Central memory CD4-positive, alpha-beta T cell (primary cell): Measurements from ENCODE around the gene PCDH10.

ENCODE experiments used
- DNase-seq: peaks from one replicate; pipeline ENCODE4 v3.0.0; 2022
- total RNA-seq, 3 experiments: gene quantifications; one replicate each; lab custom pipeline; 2026; lab: John Stamatoyannopoulos, UW

Gene PCDH10, protein sequence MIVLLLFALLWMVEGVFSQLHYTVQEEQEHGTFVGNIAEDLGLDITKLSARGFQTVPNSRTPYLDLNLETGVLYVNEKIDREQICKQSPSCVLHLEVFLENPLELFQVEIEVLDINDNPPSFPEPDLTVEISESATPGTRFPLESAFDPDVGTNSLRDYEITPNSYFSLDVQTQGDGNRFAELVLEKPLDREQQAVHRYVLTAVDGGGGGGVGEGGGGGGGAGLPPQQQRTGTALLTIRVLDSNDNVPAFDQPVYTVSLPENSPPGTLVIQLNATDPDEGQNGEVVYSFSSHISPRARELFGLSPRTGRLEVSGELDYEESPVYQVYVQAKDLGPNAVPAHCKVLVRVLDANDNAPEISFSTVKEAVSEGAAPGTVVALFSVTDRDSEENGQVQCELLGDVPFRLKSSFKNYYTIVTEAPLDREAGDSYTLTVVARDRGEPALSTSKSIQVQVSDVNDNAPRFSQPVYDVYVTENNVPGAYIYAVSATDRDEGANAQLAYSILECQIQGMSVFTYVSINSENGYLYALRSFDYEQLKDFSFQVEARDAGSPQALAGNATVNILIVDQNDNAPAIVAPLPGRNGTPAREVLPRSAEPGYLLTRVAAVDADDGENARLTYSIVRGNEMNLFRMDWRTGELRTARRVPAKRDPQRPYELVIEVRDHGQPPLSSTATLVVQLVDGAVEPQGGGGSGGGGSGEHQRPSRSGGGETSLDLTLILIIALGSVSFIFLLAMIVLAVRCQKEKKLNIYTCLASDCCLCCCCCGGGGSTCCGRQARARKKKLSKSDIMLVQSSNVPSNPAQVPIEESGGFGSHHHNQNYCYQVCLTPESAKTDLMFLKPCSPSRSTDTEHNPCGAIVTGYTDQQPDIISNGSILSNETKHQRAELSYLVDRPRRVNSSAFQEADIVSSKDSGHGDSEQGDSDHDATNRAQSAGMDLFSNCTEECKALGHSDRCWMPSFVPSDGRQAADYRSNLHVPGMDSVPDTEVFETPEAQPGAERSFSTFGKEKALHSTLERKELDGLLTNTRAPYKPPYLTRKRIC
- 0 reads per million in 3 experiments for total RNA-seq

DNA sequence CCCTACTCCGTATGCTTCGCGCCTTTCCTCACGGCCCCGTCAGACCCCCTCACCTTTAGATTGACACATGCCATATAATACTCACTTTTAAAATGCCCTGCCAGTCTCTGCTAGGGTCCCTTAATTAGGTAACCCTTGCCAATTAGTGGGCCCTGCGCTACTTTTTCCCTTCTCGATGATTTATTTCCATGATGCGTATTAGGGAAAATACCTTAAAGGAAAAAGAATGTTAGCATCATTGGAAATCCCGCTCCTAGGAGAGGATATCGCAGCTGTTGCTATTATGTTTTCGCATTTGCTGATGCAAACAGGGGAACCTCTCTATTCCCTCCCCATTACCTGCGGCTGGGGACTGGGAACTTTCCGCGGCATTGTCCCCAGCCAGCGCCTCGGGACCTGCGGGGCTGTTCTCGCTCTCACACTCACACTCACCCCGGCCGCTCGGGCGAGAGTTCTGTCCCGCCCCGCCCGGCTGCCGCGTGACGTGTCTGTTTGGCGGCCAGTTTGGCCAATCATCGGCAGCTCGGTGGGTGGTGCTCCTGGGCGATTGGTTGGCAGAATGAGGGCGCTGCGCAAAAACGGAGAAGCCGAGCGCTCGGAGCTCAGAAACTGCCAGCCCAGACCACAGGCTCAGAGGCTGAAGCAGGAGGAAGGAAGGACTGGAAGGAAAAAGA lies at the start of gene PCDH10:
PCDH10 (plus strand) TSS at position 605 of the 674 bp plus-strand sequence. CDS start 847 bp downstream, outside the sequence.
- DNase-seq: no peak

DNA sequence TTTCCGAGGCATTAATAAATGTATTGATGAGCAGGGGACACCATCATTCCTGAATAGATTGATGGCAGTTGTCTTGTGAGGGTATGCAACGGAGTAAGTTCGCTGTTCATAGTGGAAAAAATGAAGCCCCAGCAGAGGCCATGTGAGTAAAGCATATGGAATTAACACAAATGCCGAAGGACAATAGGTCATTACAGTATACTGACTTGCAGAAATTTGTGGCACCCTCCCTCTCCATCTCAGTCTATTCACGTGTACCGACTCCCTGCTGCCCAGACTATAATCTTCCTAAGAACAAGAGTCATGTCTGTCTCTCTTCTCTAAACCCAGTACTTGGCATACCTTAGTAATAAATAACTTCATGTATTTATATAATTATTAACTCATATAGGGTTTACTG lies 47.1 kb upstream of the PCDH10 start:
- DNase-seq: no peak

DNA sequence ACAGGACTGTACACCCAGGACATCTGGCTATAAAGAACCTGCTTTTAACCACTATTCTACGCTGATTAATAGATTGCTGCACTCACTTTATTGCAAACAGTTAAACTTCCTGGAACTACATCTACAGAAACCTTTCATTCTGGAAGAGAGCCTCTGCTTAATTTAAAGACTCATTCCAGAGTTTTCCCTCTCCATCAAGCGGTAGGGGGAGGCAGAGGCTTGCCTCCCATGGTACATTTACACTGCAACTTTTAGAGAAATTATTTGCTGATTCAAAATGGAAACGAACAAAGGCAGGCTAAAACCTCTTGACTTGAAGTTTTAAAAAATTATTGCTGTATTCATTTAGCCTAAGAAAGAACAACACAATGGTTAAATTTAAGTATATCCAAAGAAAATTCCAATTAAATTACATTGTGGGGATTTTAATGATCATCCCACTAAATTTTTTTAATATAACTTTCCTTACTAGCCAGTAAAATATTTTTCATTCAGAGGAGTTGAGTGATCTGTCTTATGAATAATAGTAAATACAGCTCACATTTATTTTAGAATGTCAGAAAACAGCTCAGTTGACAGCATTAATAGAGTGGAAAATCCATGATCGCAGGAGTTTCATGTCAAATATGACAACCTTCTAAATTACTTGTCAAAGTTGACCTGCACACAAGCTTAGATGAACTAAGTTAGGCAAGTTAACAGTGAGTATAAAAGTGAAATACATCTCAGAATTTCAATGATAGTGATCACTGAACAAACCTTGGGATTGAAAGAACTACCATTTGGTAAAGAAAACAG lies 46.3 kb upstream of the PCDH10 start:
- no peak for DNase-seq

DNA sequence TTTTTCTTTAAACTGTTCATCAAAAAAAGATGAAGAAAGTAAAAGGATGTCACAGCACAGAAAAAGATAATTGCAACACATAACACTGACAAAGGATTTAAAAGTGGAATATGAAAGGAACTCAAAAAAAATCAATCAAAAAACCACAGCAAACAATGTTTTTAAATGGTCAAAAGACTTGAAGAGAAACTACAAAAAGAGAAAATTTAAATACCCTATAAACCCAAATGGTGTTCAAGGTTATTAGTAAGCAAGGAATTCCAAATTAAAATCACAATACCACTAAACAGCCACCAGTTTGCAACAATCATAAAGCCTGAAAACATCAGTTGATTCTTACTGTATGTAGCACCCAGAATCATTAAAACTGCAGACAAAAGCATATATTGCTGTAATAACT lies 36.5 kb upstream of the PCDH10 start:
- DNase-seq: no peak

DNA sequence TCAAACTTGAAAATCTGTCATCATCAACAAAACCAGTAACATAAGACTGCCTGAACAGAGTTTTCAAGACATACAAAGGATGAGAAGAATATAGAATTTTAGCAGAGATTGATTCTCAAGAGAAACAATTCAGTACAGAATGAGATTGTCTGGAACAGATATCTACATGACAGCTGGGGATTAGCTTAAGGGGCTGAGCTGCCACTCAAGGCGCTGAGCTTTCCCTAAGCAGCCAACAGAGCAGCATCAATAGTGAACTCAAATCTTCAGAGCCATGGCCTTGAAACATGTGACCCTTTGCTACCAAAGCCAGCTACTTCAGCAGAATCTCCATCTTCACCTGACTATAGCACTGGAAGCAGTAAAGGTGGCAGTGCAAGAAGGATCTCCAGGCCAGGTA lies 24.3 kb upstream of the PCDH10 start:
- no peak for DNase-seq

DNA sequence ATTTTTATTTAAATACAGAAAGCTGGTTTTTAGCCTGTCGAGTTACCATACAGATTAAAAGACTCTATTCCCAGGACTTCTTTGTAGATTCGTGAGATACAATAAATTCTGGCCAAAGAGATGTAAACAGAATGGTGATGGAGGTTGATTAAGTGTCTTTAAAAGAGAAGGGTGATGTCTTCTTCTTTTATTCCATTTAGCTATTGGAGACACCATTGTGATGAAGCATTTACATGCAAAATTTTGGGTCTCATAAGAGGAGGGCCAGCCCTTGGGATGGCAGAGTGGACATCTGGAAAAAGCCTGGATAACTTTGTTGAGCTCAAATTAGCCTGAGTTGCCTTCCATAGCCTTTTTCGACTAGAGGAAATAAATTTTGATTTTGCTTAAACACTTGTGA lies 21.6 kb upstream of the PCDH10 start:
- no peak for DNase-seq

DNA sequence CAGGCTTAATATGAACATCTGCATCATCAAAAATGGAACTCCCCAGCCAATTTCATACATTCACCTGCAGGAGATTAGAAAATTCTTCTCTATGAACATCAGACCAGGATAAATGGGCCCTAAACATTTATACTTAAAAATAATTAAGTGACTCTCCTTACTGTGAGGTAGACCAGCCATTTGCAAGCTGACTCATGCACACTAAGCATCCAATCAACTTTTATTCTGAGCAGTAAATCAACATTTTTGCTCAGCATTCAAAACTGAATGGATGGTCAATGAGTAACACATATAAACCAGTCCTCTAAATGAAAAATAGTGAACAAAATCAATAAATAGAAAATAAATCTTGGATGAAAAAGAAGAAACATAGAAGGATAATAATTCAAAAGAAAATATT lies 19.9 kb upstream of the PCDH10 start:
- DNase-seq: no peak

DNA sequence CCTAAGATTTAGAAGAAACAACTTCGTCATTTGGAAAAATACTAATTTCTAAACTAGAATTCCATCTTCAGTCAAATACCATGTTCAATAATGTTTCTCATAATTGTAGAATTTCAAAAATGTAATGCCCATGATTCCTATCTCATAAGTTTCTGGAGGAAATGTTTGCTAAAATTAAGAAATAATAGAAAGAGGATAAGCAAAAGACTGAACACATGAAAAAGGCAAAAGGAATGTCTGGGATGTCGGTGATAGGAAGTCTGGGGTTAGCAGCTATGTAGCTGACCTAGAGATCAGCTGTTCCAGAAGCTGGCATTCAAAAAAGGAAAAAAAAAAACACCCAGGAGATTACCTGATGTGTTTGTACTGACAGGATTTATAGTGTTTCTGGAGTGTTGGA lies 18.9 kb upstream of the PCDH10 start:
- DNase-seq: no peak

DNA sequence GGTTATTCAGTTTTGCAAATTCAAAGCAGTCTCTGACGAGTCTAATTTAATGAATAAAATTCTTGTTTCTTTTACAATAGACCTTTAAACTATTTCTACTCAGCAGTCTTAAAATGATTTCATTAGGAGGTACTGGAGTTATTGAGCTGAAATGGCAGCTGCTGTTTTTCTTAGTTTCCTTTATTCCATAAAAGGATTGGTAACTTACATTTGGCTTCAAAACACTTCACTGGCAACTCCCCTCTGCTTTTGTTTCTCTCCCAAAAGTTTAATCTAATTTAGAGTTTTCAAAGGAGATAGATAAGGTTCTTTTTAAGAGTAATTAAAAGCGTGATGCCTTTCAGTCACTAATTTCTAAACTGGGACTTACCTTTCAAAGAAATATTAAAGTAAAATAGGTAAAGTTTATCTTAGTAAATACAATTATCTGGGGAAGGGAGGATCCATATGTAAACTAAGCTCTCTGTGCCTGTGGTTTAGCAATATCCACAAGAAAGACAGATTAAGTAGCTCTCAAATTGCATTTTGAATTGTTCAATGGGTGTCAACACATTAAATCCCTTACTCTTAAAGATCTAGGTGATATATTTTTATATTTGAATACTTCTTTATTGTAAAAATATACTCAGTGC lies 17.1 kb upstream of the PCDH10 start:
- DNase-seq: no peak

DNA sequence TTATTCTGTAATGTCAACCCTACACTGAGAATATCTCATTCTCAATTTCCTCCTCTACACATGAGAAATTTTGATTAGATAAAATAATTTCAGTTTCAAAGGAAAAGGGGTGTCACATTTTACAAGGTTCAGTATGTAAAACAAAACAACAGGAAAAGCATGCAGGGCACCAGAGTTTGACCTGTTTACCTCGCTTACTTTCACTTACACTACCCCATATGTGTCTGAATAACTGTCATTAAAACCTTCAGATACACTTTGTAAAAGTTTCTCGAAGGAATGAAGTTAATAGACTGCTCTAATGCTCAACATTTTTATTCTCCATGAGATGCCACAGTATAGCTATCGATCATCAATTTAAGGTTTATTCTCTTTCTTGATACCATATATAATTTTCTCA lies 12.3 kb upstream of the PCDH10 start:
- DNase-seq: no peak

DNA sequence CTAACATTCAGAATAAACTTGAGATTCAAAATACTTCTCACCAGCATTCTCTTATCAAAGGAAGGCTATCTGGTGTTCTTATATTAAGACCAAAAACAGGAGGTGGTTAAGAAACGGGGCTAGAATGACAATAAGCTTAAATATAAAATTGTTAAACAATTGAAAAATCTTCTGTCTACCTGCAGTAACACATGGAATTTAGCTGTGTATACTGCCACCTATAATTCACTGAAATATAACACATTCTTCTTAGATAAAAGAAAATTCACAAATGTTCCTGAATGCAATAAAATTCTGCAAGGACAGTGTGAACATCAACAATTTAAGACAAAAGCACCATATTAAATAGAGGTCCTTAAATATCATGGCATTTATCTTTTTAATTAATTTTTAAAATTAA lies 11.5 kb upstream of the PCDH10 start:
- DNase-seq: no peak

DNA sequence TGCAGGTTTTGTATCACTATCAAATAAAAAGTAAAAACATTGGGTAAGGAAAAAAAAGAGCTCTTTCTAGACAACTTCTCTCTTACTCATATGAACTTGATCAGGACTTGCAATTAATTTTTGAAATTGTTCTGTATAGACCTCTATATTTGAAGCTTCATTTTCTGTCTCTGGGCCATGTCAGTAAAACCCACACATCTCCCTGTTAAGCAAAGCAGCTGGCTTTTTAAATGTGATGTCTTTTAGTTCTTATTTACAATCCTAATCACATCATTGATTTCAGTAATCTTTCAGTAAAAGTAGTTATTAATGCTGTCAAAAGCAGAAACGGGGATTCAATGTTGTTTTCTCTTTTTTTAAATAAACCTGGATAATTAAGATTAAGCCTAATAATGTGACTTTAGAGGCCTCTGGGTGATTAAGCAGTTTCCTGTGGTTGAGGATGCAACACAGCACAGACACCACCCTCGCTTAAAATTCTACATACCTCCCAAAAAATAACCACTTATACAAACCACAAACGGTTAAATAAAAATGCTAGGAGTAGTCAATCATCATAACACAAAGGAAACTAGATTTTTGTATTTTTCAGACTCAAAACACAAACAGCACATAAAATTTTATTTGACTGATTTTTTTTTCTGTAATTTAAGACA lies 5.2 kb upstream of the PCDH10 start:
- DNase-seq: no peak

DNA sequence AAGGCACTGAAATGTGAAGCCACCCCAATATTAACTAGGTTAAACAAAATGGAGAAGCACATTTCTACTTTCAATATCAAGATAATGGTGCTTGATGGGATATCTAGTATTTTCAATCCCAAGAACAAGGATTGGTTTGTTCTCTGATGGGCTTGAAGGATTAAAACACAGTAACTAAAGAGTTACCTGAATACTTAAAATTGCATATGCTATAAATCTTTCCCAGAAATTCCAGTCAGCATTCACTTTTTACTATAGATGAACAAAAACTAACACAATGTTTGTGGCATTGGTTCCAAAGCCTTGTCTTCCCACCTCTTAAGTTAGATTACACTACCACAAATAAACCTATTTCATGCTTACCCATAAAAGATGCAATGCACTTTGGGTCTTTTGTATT lies 3.9 kb upstream of the PCDH10 start:
- no peak for DNase-seq

DNA sequence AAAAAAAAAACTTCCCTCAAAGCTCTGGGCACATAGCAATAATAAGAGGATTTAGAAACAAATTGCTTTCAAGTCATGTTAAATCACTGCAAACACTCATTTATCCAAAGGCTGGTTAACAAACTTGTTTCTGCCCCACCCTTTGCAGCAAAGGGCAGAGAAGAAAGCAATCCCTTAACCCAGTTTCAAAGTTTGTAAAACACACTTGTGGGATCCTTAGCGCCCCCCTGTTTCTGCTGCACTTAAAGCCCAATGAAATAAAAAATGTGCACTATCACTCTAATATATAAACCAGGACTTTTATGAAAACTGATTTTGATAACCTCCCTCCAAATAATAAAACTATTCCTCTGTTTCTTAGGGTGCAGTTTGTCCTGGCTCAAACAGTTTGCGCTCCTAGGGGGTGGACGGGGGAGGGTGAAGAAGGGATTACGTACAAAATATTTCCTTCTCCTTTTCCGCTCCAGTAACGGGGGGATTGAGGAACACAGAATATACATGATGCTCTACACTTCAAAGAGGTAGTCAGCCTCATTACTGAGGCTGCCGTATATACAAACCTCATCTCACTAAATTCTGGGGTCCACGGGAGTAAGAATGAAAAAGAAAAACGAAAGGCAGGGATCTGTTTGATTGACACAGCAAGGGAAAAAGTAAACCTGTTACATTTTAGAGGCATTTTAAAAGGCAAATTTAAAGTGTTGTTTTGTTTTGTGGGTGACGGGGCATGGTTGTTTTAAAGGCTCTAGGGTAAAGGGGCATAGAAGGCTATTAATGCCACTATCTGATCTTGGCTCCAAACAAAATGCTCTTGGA lies 3.1 kb upstream of the PCDH10 start:
- no peak for DNase-seq

DNA sequence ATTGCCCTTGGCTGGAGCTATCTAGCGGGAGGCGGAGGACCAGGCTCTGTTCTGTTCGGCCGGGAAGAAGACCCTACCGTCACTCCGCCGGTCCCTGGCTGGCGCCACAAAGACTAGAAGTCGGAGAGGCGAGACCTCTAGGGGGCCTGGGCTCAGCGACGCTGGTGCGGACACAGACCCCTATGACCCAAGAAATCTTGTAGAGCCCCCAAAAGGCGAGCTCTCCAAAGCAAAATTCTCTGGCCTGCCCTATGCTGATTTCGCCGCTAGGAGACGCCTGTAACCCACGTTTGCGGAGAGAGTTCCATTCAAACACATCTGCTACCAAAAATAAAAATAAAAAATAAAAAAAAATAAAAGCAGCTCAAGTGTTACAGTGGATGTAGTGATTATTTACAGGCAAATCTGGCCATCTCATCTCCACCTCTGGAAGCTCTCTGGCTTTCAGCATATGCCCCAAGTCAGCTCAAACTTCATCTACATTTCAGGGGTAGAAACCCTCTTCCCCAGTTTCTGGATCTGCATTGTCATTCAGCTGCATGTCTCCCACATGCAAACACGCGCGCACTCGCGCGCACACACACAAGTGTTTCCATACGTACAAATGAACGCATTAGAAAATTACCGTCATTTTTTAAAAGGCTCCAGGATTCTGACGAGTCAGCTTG lies 2.4 kb upstream of the PCDH10 start:
- DNase-seq: no peak

DNA sequence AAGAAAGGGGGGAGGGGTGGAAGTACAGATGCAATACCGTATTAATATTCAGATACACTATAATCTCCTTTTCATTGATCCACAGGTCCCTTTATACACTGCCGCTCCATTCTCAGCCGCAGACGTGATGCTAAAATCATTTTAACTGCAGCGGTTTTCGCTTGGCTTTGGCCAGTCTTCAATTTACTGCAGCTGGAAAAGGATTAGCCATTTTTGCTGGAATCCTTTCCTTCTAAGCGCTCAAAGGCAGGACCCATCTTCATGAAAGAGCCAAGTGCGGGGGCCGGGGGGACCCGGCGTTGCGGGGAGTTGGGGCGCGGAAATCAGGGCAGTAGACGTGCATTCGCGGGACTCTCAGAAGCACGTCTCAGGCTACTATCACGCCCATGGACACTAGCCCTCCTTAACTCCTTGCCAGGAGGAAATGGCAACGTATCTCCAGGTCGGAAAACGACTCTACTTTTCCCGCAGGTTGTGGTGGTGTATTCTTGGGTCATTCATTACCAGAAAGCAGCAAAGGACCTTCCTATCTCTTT lies 1.7 kb upstream of the PCDH10 start:
- no peak for DNase-seq

DNA sequence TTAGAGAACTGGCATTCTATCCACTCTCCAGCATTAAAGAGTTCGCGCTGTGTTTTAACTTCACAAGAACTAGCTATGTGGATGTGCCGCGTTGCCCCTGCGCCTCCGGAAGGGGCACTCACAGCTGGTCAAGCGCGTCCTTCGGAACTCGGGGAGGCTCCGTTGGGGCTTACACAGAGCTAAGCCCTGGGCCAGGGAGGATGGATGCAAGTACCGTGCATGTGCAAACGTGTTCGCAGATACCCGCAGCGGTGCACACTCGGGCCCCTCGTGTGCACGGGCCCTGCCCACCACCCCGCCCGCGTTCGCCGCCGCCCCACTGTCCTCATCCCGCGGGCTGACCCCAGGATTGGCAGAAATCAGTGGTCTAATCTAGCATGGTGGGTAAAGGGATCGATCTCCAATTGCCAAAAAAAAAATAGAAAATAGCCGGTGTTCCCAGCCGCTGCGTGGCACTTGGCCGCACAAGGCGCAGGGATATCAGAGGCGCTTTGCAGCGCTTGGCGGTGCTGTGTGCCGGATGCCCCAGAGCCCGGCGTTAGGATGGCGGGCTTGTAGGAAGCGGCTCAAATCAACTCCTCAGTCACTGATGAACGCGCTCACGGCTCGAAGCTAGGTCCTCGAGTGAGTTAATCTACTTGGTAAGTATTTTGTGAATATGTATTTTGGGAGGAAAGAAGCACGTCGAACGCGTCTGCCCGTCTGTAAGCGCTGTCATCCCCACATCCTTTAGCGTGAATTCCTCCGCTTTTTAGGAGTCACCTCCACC lies 989 bp upstream of the PCDH10 start:
- no peak for DNase-seq

DNA sequence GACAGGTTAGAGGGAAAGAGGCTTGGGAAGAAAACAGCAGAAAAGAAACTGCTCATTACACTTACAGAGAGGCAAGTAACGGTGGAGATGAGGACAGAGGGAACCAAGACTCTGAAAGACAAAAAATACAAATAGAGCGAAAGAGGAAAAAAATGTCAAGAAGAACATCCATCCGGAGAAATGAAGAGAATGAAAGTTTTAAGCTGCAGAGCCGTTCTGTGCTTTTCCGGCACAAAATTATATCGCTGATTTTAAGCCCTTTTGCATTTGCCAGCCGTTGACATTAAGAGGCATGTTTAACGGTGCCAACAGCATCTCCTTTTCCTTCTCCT lies 236 bp downstream of the PCDH10 start:
- no peak for DNase-seq
